ENCODE results near the gene SGIP1. TPM values are rescaled to one million over a fixed set of nuclear protein-coding genes. Genes with fewer than 3 reads are reported as not detected.

SGIP1 gene
- total RNA-seq, 2 donors from 2014 or later: 1.2 to 3.1 TPM

- no peaks in the 10 kb centered on the region for H3K27me3 ChIP-seq
- intact Hi-C loops (cut with DNase I): no loop called here
- no peaks in the 10 kb centered on the region for H3K36me3 ChIP-seq
- no peak for DNase-seq
- no peak overlapping the region for H3K9ac ChIP-seq (ENCODE audit: low read depth in 2 of 2, low read length in 2 of 2)
- no peak overlapping the region for H3K4me3 ChIP-seq
- TF ChIP-seq CTCF (IDR thresholded peaks at IDR 0.05): no peak
- H3K27ac ChIP-seq: no peak overlapping the region
- H3K4me1 ChIP-seq: no peaks in the 10 kb centered on the region
- no peaks in the 10 kb centered on the region for H3K9me3 ChIP-seq
Observed at GRCh38 chr1:66648901-66649595, 115.1 kb downstream of the SGIP1 start.

- no peaks in the 10 kb centered on the region for H3K36me3 ChIP-seq
- no peaks in the 10 kb centered on the region for H3K4me1 ChIP-seq
- no peak overlapping the region for H3K4me3 ChIP-seq
- no peak for TF ChIP-seq CTCF (IDR thresholded peaks at IDR 0.05)
- intact Hi-C loops (cut with DNase I): no loop called here
- H3K9me3 ChIP-seq: no peaks in the 10 kb centered on the region
- no peak for DNase-seq
- H3K9ac ChIP-seq (ENCODE audit: low read depth in 2 of 2, low read length in 2 of 2): no peak overlapping the region
- H3K27ac ChIP-seq: no peak overlapping the region
- no peaks in the 10 kb centered on the region for H3K27me3 ChIP-seq
Observed at GRCh38 chr1:66652556-66652955, 118.6 kb downstream of the SGIP1 start.

- no peak for TF ChIP-seq CTCF (IDR thresholded peaks at IDR 0.05)
- DNase-seq: no peak
- intact Hi-C loops (cut with DNase I): no loop called here
Observed at GRCh38 chr1:66654643-66655042, 120.7 kb downstream of the SGIP1 start.

GRCh38 chr1:66671455-66671854 is 137.5 kb downstream of the SGIP1 start:
- no peak for DNase-seq
- no peaks in the 10 kb centered on the region for H3K4me1 ChIP-seq
- no peak overlapping the region for H3K4me3 ChIP-seq
- H3K9ac ChIP-seq (ENCODE audit: low read depth in 2 of 2, low read length in 2 of 2): no peak overlapping the region
- H3K27me3 ChIP-seq: no peaks in the 10 kb centered on the region
- intact Hi-C loops (cut with DNase I): no loop called here
- no peak for TF ChIP-seq CTCF (IDR thresholded peaks at IDR 0.05)
- no peak overlapping the region for H3K27ac ChIP-seq
- no peaks in the 10 kb centered on the region for H3K9me3 ChIP-seq
- H3K36me3 ChIP-seq: no peaks in the 10 kb centered on the region

More at GRCh38 chr1:66654643-66655042, 120.7 kb downstream of the SGIP1 start:
- H3K36me3 ChIP-seq: no peaks in the 10 kb centered on the region
- H3K4me1 ChIP-seq: no peaks in the 10 kb centered on the region
- H3K9ac ChIP-seq (ENCODE audit: low read depth in 2 of 2, low read length in 2 of 2): no peak overlapping the region
- H3K27me3 ChIP-seq: no peaks in the 10 kb centered on the region
- H3K9me3 ChIP-seq: no peaks in the 10 kb centered on the region
- no peak overlapping the region for H3K4me3 ChIP-seq
- no peak overlapping the region for H3K27ac ChIP-seq

GRCh38 chr1:66676613-66677298 is 142.8 kb downstream of the SGIP1 start:
- H3K27ac ChIP-seq: no peak overlapping the region
- no peaks in the 10 kb centered on the region for H3K4me1 ChIP-seq

More at GRCh38 chr1:66676613-66677298, 142.8 kb downstream of the SGIP1 start:
- TF ChIP-seq CTCF (IDR thresholded peaks at IDR 0.05): no peak
- intact Hi-C loops (cut with DNase I): no loop called here
- Histone ChIP-seq H3K36me3 (no peaks in the 10 kb centered on the region), H3K9me3 (no peaks in the 10 kb centered on the region), H3K27me3 (no peaks in the 10 kb centered on the region), H3K9ac (ENCODE audit: low read depth in 2 of 2, low read length in 2 of 2) (no peak overlapping the region), H3K4me3 (no peak overlapping the region)
- no peak for DNase-seq

Measured in colonic mucosa (tissue), 4 donors.